Liver (tissue), 3 donors: ENCODE measurements around the gene SMAD1.

Experiments
- RXRA ChIP-seq, 2 donors: IDR thresholded peaks; 2 replicates each; pipeline ENCODE4 v1.6.1; 2017 to 2018; ENCODE audit warnings: antibody characterized with exemption in 2 of 2, mild to moderate bottlenecking in 1 of 2
- SP1 ChIP-seq: IDR thresholded peaks from 2 replicates; pipeline ENCODE4 v1.6.1; 2018; ENCODE audit warnings: antibody characterized with exemption, mild to moderate bottlenecking
- TF ChIP-seq, protein P1 (sequence below): fragments of 150-350 bp; IDR thresholded peaks from 2 replicates; pipeline ENCODE4 v1.5.1; 2017; ENCODE audit warnings: improper control_type of control experiment, low read depth, low read length; ENCODE audit not compliant: missing input control
- donor health status: healthy.
- donor health status: healthy.

DNA sequence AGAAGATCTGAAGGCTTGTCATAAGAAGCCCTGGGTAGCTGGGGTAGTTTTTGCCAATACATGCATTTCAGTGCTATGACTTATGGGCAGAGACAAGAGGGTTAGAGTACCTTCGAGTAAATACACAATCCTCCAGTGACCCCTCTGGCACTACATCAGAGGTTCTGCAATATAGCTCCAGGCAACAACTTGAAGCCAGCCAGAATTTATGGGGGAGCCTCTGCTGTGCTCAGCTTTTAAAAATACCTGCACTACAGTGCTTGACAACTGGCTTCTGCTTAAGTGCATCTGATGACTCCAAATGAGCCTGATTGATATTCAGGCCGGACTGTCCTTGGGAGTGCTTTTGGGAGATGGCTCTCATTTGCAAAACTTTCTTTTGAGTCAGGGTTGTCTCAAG is 44.9 kb upstream of the SMAD1 start:
- no peak for TF ChIP-seq SP1
- TF ChIP-seq, protein P1, sequence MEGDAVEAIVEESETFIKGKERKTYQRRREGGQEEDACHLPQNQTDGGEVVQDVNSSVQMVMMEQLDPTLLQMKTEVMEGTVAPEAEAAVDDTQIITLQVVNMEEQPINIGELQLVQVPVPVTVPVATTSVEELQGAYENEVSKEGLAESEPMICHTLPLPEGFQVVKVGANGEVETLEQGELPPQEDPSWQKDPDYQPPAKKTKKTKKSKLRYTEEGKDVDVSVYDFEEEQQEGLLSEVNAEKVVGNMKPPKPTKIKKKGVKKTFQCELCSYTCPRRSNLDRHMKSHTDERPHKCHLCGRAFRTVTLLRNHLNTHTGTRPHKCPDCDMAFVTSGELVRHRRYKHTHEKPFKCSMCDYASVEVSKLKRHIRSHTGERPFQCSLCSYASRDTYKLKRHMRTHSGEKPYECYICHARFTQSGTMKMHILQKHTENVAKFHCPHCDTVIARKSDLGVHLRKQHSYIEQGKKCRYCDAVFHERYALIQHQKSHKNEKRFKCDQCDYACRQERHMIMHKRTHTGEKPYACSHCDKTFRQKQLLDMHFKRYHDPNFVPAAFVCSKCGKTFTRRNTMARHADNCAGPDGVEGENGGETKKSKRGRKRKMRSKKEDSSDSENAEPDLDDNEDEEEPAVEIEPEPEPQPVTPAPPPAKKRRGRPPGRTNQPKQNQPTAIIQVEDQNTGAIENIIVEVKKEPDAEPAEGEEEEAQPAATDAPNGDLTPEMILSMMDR, result no peak
- TF ChIP-seq RXRA (IDR thresholded peaks at IDR 0.05), result no peak
